Liver (tissue), 9 donors: ENCODE measurements around the gene DDX59. TPM values are rescaled to one million over a fixed set of nuclear protein-coding genes. Genes with fewer than 3 reads are reported as not detected.

Experiments used
- DNase-seq: peaks from one replicate; pipeline ENCODE4 v3.0.0-alpha.2; 2017; ENCODE audit warnings: low spot score
- H3K27ac ChIP-seq, 2 donors: one replicate each; pipeline ENCODE4 v1.7.0; 2013; ENCODE audit warnings: inconsistent platforms in 2 of 2, low read length in 2 of 2, control low read depth in 1 of 2, low read depth in 1 of 2, mild to moderate bottlenecking in 1 of 2
- H3K27me3 ChIP-seq, 4 donors: one replicate each; pipeline versions ENCODE4 v1.6.1 to v1.7.0; 2013; ENCODE audit warnings: low read length in 3 of 4, inconsistent platforms in 1 of 4, mild to moderate bottlenecking in 1 of 4, moderate library complexity in 1 of 4; ENCODE audit not compliant: control insufficient read depth in 4 of 4, insufficient read depth in 4 of 4
- H3K36me3 ChIP-seq, 4 donors: one replicate each; pipeline versions ENCODE4 v1.6.1 to v1.7.0; 2013; ENCODE audit warnings: low read length in 3 of 4, mild to moderate bottlenecking in 3 of 4, low read depth in 1 of 4, moderate library complexity in 1 of 4; ENCODE audit not compliant: control insufficient read depth in 4 of 4, insufficient read depth in 3 of 4
- H3K4me1 ChIP-seq, 4 donors: one replicate each; pipeline versions ENCODE4 v1.6.1 to v1.7.0; 2013; ENCODE audit warnings: low read length in 3 of 4, mild to moderate bottlenecking in 3 of 4, moderate library complexity in 1 of 4; ENCODE audit not compliant: control insufficient read depth in 4 of 4, insufficient read depth in 4 of 4
- H3K4me3 ChIP-seq, 3 donors: one replicate each; pipeline versions ENCODE4 v1.6.1 to v1.7.0; 2013; ENCODE audit warnings: low read length in 3 of 3, control low read depth in 1 of 3, low read depth in 1 of 3, mild to moderate bottlenecking in 1 of 3
- H3K9ac ChIP-seq, 2 donors: one replicate each; pipeline ENCODE4 v1.7.0; 2013; ENCODE audit warnings: low read length in 2 of 2, mild to moderate bottlenecking in 2 of 2, moderate library complexity in 2 of 2, control low read depth in 1 of 2, low read depth in 1 of 2
- H3K9me3 ChIP-seq, 4 donors: one replicate each; pipeline versions ENCODE4 v1.6.1 to v1.7.0; 2013; ENCODE audit warnings: low read length in 3 of 4; ENCODE audit not compliant: control insufficient read depth in 4 of 4
- EGR1 ChIP-seq, 2 donors: IDR thresholded peaks; 2 replicates each; pipeline ENCODE4 v1.6.1; 2016 to 2018; ENCODE audit warnings: antibody characterized with exemption in 2 of 2, low read depth in 2 of 2
- FOXA1 ChIP-seq: IDR thresholded peaks from 2 replicates; pipeline ENCODE4 v1.6.1; 2016; ENCODE audit warnings: antibody characterized with exemption
- FOXA2 ChIP-seq: IDR thresholded peaks from 2 replicates; pipeline ENCODE4 v1.6.1; 2016; ENCODE audit warnings: antibody characterized with exemption
- GABPA ChIP-seq, 2 donors: IDR thresholded peaks in 1 of 2; conservative IDR thresholded peaks in 1 of 2; 2 replicates each; pipeline ENCODE4 v1.6.1; 2016; ENCODE audit warnings: antibody characterized with exemption in 2 of 2, mild to moderate bottlenecking in 1 of 2, moderate library complexity in 1 of 2
- HNF4A ChIP-seq, 2 donors: conservative IDR thresholded peaks; 2 replicates each; pipeline ENCODE4 v1.6.1; 2016; ENCODE audit warnings: antibody characterized with exemption in 2 of 2, mild to moderate bottlenecking in 2 of 2
- HNF4G ChIP-seq: IDR thresholded peaks from 2 replicates; pipeline ENCODE4 v1.6.1; 2016; ENCODE audit warnings: antibody characterized with exemption
- JUND ChIP-seq, 2 donors: IDR thresholded peaks; 2 replicates each; pipeline ENCODE4 v1.6.1; 2016; ENCODE audit warnings: antibody characterized with exemption in 2 of 2
- MAX ChIP-seq: IDR thresholded peaks from 2 replicates; pipeline ENCODE4 v1.6.1; 2016; ENCODE audit warnings: antibody characterized with exemption
- NR2F2 ChIP-seq: IDR thresholded peaks from 2 replicates; pipeline ENCODE4 v1.6.1; 2016; ENCODE audit warnings: antibody characterized with exemption
- RAD21 ChIP-seq, 2 donors: IDR thresholded peaks; 2 replicates each; pipeline ENCODE4 v1.6.1; 2016; ENCODE audit warnings: antibody characterized with exemption in 2 of 2, mild to moderate bottlenecking in 2 of 2
- REST ChIP-seq: IDR thresholded peaks from 2 replicates; pipeline ENCODE4 v1.6.1; 2016; ENCODE audit warnings: antibody characterized with exemption, mild to moderate bottlenecking
- RXRA ChIP-seq, 2 donors: IDR thresholded peaks; 2 replicates each; pipeline ENCODE4 v1.6.1; 2017 to 2018; ENCODE audit warnings: antibody characterized with exemption in 2 of 2, mild to moderate bottlenecking in 1 of 2
- SP1 ChIP-seq: IDR thresholded peaks from 2 replicates; pipeline ENCODE4 v1.6.1; 2018; ENCODE audit warnings: antibody characterized with exemption, mild to moderate bottlenecking
- TAF1 ChIP-seq: conservative IDR thresholded peaks from 2 replicates; pipeline ENCODE4 v1.6.1; 2016; ENCODE audit warnings: antibody characterized with exemption, mild to moderate bottlenecking
- YY1 ChIP-seq: IDR thresholded peaks from 2 replicates; pipeline ENCODE4 v1.6.1; 2016; ENCODE audit warnings: antibody characterized with exemption, mild to moderate bottlenecking
- ZBTB33 ChIP-seq: IDR thresholded peaks from 2 replicates; pipeline ENCODE4 v1.6.1; 2016; ENCODE audit warnings: antibody characterized with exemption
- WGBS: extraction: QIAGEN DNeasy Blood & Tissue Kit; methylation state at CpG from one replicate; pipeline ENCODE4 v1.1.7; 2013; 5-methylcytosine and 5-hydroxymethylcytosine counted together
- polyA plus RNA-seq, 2 donors: library from polyadenylated mRNA; stranded (reverse) in 1 of 2; unstranded in 1 of 2; fragments of 200-250 nt in 1 of 2; fragments of >200 nt in 1 of 2; fragmentation: Nextera tagmentation in 1 of 2; extraction: Ambion mirVana in 1 of 2; gene quantifications; one replicate each; pipeline versions ENCODE4 v1.2.1 to v1.2.3, GENCODE V29; 2013 to 2015
- total RNA-seq, 2 donors: library from RNA; depleted of rRNA; stranded (reverse); fragments of >200 nt; gene quantifications; one replicate each; pipeline ENCODE4 v1.2.3, GENCODE V29; 2014
- TF ChIP-seq, protein P1 (sequence below): fragments of 150-350 bp; IDR thresholded peaks from 2 replicates; pipeline ENCODE4 v1.5.1; 2017; ENCODE audit warnings: improper control_type of control experiment, low read depth, low read length; ENCODE audit not compliant: missing input control
- donor health status: healthy.
- donor health status: healthy.
- donor health status: healthy.
- donor health status: healthy.
- donor health status: healthy.

DDX59 gene
- total and polyA plus RNA-seq, 4 donors, result 5.8 to 12.1 (median 8.6) TPM

GRCh38 chr1:200626853-200627534 lies 42.7 kb downstream of the DDX59 start:
- Histone ChIP-seq H3K9me3 (no peaks in the 10 kb centered on the region), H3K4me3 (no peak overlapping the region), H3K36me3 (no peaks in the 10 kb centered on the region), H3K4me1 (peaks cover 0 to 1% (median 0%) of the 10 kb centered on the region in 4 donors), H3K27ac (no peak overlapping the region), H3K9ac (no peak overlapping the region), H3K27me3 (no peaks in the 10 kb centered on the region)
- DNase-seq, result no peak
- TF ChIP-seq HNF4A (conservative IDR thresholded peaks at IDR 0.05), result peak in 1 of 2 donors; percentile 24
- no peak for TF ChIP-seq GABPA (IDR thresholded peaks at IDR 0.05 in 1 of 2, conservative IDR thresholded peaks at IDR 0.05 in 1 of 2)
- no peak for TF ChIP-seq HNF4G
- WGBS, result 64% methylated on average over 5 of the region's 5 CpGs

DNA sequence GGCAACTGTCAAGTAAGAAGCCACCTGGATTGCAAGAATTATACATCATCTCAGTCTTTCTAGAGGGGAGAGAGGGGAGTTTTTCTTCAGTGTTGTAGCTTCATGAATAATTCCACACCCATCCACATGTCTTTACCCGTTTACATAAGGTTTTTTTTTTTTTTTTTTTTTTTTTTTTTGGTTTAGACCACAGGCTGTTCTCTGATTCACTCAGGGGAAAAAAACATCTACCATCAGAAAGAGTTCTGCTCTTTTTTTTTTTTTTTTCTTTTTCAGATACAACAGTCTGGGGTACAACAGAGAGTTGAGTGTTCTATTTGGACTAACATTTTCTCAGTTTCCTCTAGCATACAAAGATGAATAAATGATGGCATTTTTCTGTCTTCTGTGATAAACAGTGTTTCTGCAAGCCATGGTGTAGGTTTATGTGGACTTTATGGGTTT lies 44.3 kb downstream of the DDX59 start:
- peaks cover 1 to 8% (median 6%) of the 10 kb centered on the region in 4 donors for H3K4me1 ChIP-seq
- H3K9me3 ChIP-seq, result no peaks in the 10 kb centered on the region
- H3K27ac ChIP-seq, result no peak overlapping the region
- no peaks in the 10 kb centered on the region for H3K27me3 ChIP-seq
- TF ChIP-seq SP1, result no peak
- no peak for TF ChIP-seq NR2F2
- no peak for TF ChIP-seq HNF4G
- TF ChIP-seq HNF4A (conservative IDR thresholded peaks at IDR 0.05), result no peak
- no peak overlapping the region for H3K9ac ChIP-seq
- H3K4me3 ChIP-seq, result no peak overlapping the region
- H3K36me3 ChIP-seq, result no peaks in the 10 kb centered on the region
- no peak for DNase-seq
- WGBS, result 57% methylated on average over 1 of the region's 1 CpG

GRCh38 chr1:200624679-200625335 lies 44.9 kb downstream of the DDX59 start:
- Histone ChIP-seq H3K9ac (no peak overlapping the region), H3K4me3 (no peak overlapping the region), H3K27me3 (no peaks in the 10 kb centered on the region), H3K27ac (no peak overlapping the region), H3K9me3 (no peaks in the 10 kb centered on the region), H3K36me3 (no peaks in the 10 kb centered on the region), H3K4me1 (peaks cover 1 to 11% (median 7%) of the 10 kb centered on the region in 4 donors)
- no peak for TF ChIP-seq JUND (IDR thresholded peaks at IDR 0.05)
- no peak for TF ChIP-seq RXRA (IDR thresholded peaks at IDR 0.05)
- TF ChIP-seq SP1, result no peak
- TF ChIP-seq NR2F2, result no peak
- TF ChIP-seq FOXA2, result no peak
- TF ChIP-seq, protein P1, sequence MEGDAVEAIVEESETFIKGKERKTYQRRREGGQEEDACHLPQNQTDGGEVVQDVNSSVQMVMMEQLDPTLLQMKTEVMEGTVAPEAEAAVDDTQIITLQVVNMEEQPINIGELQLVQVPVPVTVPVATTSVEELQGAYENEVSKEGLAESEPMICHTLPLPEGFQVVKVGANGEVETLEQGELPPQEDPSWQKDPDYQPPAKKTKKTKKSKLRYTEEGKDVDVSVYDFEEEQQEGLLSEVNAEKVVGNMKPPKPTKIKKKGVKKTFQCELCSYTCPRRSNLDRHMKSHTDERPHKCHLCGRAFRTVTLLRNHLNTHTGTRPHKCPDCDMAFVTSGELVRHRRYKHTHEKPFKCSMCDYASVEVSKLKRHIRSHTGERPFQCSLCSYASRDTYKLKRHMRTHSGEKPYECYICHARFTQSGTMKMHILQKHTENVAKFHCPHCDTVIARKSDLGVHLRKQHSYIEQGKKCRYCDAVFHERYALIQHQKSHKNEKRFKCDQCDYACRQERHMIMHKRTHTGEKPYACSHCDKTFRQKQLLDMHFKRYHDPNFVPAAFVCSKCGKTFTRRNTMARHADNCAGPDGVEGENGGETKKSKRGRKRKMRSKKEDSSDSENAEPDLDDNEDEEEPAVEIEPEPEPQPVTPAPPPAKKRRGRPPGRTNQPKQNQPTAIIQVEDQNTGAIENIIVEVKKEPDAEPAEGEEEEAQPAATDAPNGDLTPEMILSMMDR, result no peak
- TF ChIP-seq GABPA (IDR thresholded peaks at IDR 0.05 in 1 of 2, conservative IDR thresholded peaks at IDR 0.05 in 1 of 2), result no peak
- no peak for TF ChIP-seq TAF1
- no peak for TF ChIP-seq YY1
- no peak for TF ChIP-seq FOXA1
- TF ChIP-seq ZBTB33, result no peak
- TF ChIP-seq RAD21 (IDR thresholded peaks at IDR 0.05), result no peak
- no peak for TF ChIP-seq EGR1 (IDR thresholded peaks at IDR 0.05; ENCODE audit: low read depth in 2 of 2)
- TF ChIP-seq MAX, result no peak
- no peak for TF ChIP-seq HNF4A (conservative IDR thresholded peaks at IDR 0.05)
- TF ChIP-seq REST, result no peak
- no peak for TF ChIP-seq HNF4G
- WGBS, result 83% methylated on average over 2 of the region's 2 CpGs
- no peak for DNase-seq
